SJCRH30 (cell line): ENCODE results near the gene TRIO. TPM values are rescaled to one million over a fixed set of nuclear protein-coding genes. Genes with fewer than 3 reads are reported as not detected.

Experiments used
- DNase-seq, 2 experiments: peaks; one replicate each; pipeline ENCODE4 v3.0.0-alpha.2; 2015 to 2020
- H3K27ac ChIP-seq: fragments of 250-450 bp; sonication (Bioruptor Pico); 2 replicates; pipeline ENCODE4 v1.5.1; 2020; ENCODE audit warnings: mild to moderate bottlenecking, moderate library complexity
- H3K27me3 ChIP-seq: fragments of 250-450 bp; sonication (Bioruptor Pico); 2 replicates; pipeline ENCODE4 v1.5.1; 2020; ENCODE audit warnings: mild to moderate bottlenecking, moderate library complexity
- H3K36me3 ChIP-seq: fragments of 250-450 bp; sonication (Bioruptor Pico); 2 replicates; pipeline ENCODE4 v1.5.1; 2020; ENCODE audit warnings: mild to moderate bottlenecking, moderate library complexity
- H3K4me1 ChIP-seq: fragments of 250-450 bp; sonication (Bioruptor Pico); 2 replicates; pipeline ENCODE4 v1.5.1; 2020; ENCODE audit warnings: mild to moderate bottlenecking, moderate library complexity
- H3K4me3 ChIP-seq: fragments of 250-450 bp; sonication (Bioruptor Pico); 2 replicates; pipeline ENCODE4 v1.5.1; 2020; ENCODE audit warnings: mild to moderate bottlenecking, moderate library complexity
- H3K9me3 ChIP-seq: fragments of 250-450 bp; sonication (Bioruptor Pico); replicated peaks from 2 replicates; pipeline ENCODE4 v1.5.1; 2020; ENCODE audit warnings: mild to moderate bottlenecking, moderate library complexity
- total RNA-seq: library from RNA; depleted of rRNA; stranded (reverse); fragments of >200 nt; shearing (Covaris generic); gene quantifications from 2 replicates; pipeline ENCODE4 v1.2.3, GENCODE V29; 2014

The TRIO gene
- total RNA-seq, 1 experiment from 2014 or later, result 82.9 TPM

- Histone ChIP-seq H3K9me3 (no peaks in the 10 kb centered on the region), H3K36me3 (peaks cover 16% of the 10 kb centered on the region), H3K4me3 (no peak overlapping the region), H3K27me3 (no peaks in the 10 kb centered on the region), H3K27ac (no peak overlapping the region), H3K4me1 (peaks cover 11% of the 10 kb centered on the region)
- no peak for DNase-seq
Observed at GRCh38 chr5:14457476-14457875, 314.3 kb downstream of the TRIO start.

GRCh38 chr5:14458414-14458813, 315.3 kb downstream of the TRIO start:
- Histone ChIP-seq H3K9me3 (no peaks in the 10 kb centered on the region), H3K27me3 (no peaks in the 10 kb centered on the region), H3K4me1 (peaks cover 2% of the 10 kb centered on the region; the same call in 1 of the 2 replicates), H3K27ac (no peak overlapping the region), H3K36me3 (peaks cover 16% of the 10 kb centered on the region), H3K4me3 (no peak overlapping the region)
- DNase-seq, result no peak

GRCh38 chr5:14460844-14461398, 317.8 kb downstream of the TRIO start:
- Histone ChIP-seq H3K4me1 (no peaks in the 10 kb centered on the region; the same call in 1 of the 2 replicates), H3K36me3 (peaks cover 8% of the 10 kb centered on the region), H3K27ac (no peak overlapping the region), H3K4me3 (no peak overlapping the region), H3K9me3 (no peaks in the 10 kb centered on the region), H3K27me3 (no peaks in the 10 kb centered on the region)
- DNase-seq, result no peak

- DNase-seq, result no peak
- Histone ChIP-seq H3K36me3 (peaks cover 24% of the 10 kb centered on the region), H3K27me3 (no peaks in the 10 kb centered on the region), H3K27ac (no peak overlapping the region), H3K4me1 (no peaks in the 10 kb centered on the region), H3K4me3 (no peak overlapping the region), H3K9me3 (no peaks in the 10 kb centered on the region)
Observed at GRCh38 chr5:14462681-14463080, 319.5 kb downstream of the TRIO start.

- H3K36me3 ChIP-seq, result peaks cover 26% of the 10 kb centered on the region
- no peaks in the 10 kb centered on the region for H3K9me3 ChIP-seq
- no peak for DNase-seq
- H3K4me3 ChIP-seq, result no peak overlapping the region
- H3K27me3 ChIP-seq, result no peaks in the 10 kb centered on the region
- no peak overlapping the region for H3K27ac ChIP-seq
- no peaks in the 10 kb centered on the region for H3K4me1 ChIP-seq
Observed at GRCh38 chr5:14463629-14464028, 320.5 kb downstream of the TRIO start.

GRCh38 chr5:14464096-14464495, 321.0 kb downstream of the TRIO start:
- Histone ChIP-seq H3K27ac (no peak overlapping the region), H3K9me3 (no peaks in the 10 kb centered on the region), H3K27me3 (no peaks in the 10 kb centered on the region), H3K4me3 (no peak overlapping the region), H3K4me1 (no peaks in the 10 kb centered on the region), H3K36me3 (peaks cover 26% of the 10 kb centered on the region)
- no peak for DNase-seq

GRCh38 chr5:14464671-14465070, 321.5 kb downstream of the TRIO start:
- Histone ChIP-seq H3K27ac (no peak overlapping the region), H3K4me3 (no peak overlapping the region), H3K4me1 (no peaks in the 10 kb centered on the region), H3K27me3 (no peaks in the 10 kb centered on the region), H3K9me3 (no peaks in the 10 kb centered on the region), H3K36me3 (peaks cover 26% of the 10 kb centered on the region)
- DNase-seq, result no peak

- no peak overlapping the region for H3K4me3 ChIP-seq
- no peaks in the 10 kb centered on the region for H3K9me3 ChIP-seq
- no peak overlapping the region for H3K27ac ChIP-seq
- DNase-seq, result no peak
- no peaks in the 10 kb centered on the region for H3K27me3 ChIP-seq
- no peaks in the 10 kb centered on the region for H3K4me1 ChIP-seq
- H3K36me3 ChIP-seq, result peaks cover 27% of the 10 kb centered on the region
Observed at GRCh38 chr5:14465116-14465515, 322.0 kb downstream of the TRIO start.

GRCh38 chr5:14465776-14466175, 322.6 kb downstream of the TRIO start:
- Histone ChIP-seq H3K36me3 (peaks cover 30% of the 10 kb centered on the region), H3K4me3 (no peak overlapping the region), H3K27me3 (no peaks in the 10 kb centered on the region), H3K27ac (no peak overlapping the region), H3K4me1 (no peaks in the 10 kb centered on the region), H3K9me3 (no peaks in the 10 kb centered on the region)
- DNase-seq, result no peak

- H3K9me3 ChIP-seq, result no peaks in the 10 kb centered on the region
- H3K36me3 ChIP-seq, result peaks cover 32% of the 10 kb centered on the region
- DNase-seq, result no peak
- no peaks in the 10 kb centered on the region for H3K4me1 ChIP-seq
- H3K27ac ChIP-seq, result no peak overlapping the region
- H3K4me3 ChIP-seq, result no peak overlapping the region
- no peaks in the 10 kb centered on the region for H3K27me3 ChIP-seq
Observed at GRCh38 chr5:14467251-14467650, 324.1 kb downstream of the TRIO start.

GRCh38 chr5:14467886-14468285, 324.7 kb downstream of the TRIO start:
- H3K27ac ChIP-seq, result no peak overlapping the region
- no peaks in the 10 kb centered on the region for H3K4me1 ChIP-seq
- H3K27me3 ChIP-seq, result no peaks in the 10 kb centered on the region
- H3K4me3 ChIP-seq, result no peak overlapping the region
- no peaks in the 10 kb centered on the region for H3K9me3 ChIP-seq
- H3K36me3 ChIP-seq, result peaks cover 32% of the 10 kb centered on the region
- DNase-seq, result no peak

GRCh38 chr5:14469551-14470377, 326.6 kb downstream of the TRIO start:
- Histone ChIP-seq H3K27me3 (no peaks in the 10 kb centered on the region), H3K9me3 (no peaks in the 10 kb centered on the region), H3K27ac (no peak overlapping the region), H3K4me3 (no peak overlapping the region), H3K4me1 (no peaks in the 10 kb centered on the region), H3K36me3 (peaks cover 42% of the 10 kb centered on the region)
- peak in 1 of 2 experiments; percentile 28 for DNase-seq

- peaks cover 36% of the 10 kb centered on the region for H3K36me3 ChIP-seq
- no peak overlapping the region for H3K27ac ChIP-seq
- no peak overlapping the region for H3K4me3 ChIP-seq
- H3K9me3 ChIP-seq, result no peaks in the 10 kb centered on the region
- DNase-seq, result no peak
- H3K27me3 ChIP-seq, result no peaks in the 10 kb centered on the region
- H3K4me1 ChIP-seq, result no peaks in the 10 kb centered on the region
Observed at GRCh38 chr5:14471507-14471906, 328.4 kb downstream of the TRIO start.

GRCh38 chr5:14472986-14473567, 329.9 kb downstream of the TRIO start:
- no peak overlapping the region for H3K27ac ChIP-seq
- H3K36me3 ChIP-seq, result peaks cover 30% of the 10 kb centered on the region
- no peak overlapping the region for H3K4me3 ChIP-seq
- no peak for DNase-seq
- no peaks in the 10 kb centered on the region for H3K27me3 ChIP-seq
- H3K4me1 ChIP-seq, result no peaks in the 10 kb centered on the region
- no peaks in the 10 kb centered on the region for H3K9me3 ChIP-seq

- Histone ChIP-seq H3K27ac (no peak overlapping the region), H3K27me3 (no peaks in the 10 kb centered on the region), H3K36me3 (peaks cover 32% of the 10 kb centered on the region), H3K4me3 (no peak overlapping the region), H3K9me3 (no peaks in the 10 kb centered on the region), H3K4me1 (no peaks in the 10 kb centered on the region)
- no peak for DNase-seq
Observed at GRCh38 chr5:14475045-14475444, 331.9 kb downstream of the TRIO start.
